HG03354 (cell line): ENCODE results near the gene GSTM4.
A peak's percentile ranks its signal among the peaks of the same experiment; 100 is the strongest.
"Not testable (repeated sequence)": the region's sequence is repeated elsewhere in the genome, so short reads cannot be mapped to it uniquely, and the experiment has no call there.

Experiments used
- ATAC-seq: cut with Tn5 transposase; IDR thresholded peaks from one replicate; pipeline ENCODE4 v1.9.1; 2021; ENCODE audit warnings: mild to moderate bottlenecking; ENCODE audit not compliant: unreplicated experiment, poor library complexity, severe bottlenecking

The GSTM4 gene

GRCh38 chr1:109659997-109660690 is 4.2 kb downstream of the GSTM4 start:
- no peak for ATAC-seq

DNA sequence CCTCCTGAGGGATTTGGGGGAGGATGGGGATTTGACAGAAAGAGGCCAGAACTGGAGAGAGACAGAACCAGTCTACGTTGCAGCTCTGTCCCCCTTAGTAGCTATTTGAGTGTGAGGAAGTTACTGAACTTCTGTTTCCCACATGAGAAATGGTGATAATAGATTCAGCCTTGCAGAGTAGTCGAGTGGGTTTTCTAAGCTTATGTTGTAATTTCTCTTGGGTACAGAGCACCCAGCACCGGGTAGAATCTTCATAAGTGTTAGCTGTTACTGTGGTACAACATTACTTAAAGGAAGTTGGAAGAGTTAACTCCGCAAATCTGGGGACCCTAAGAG is 4.8 kb downstream of the GSTM4 start:
- not testable (repeated sequence) for ATAC-seq

GRCh38 chr1:109661391-109661790 is 5.5 kb downstream of the GSTM4 start:
- ATAC-seq: no peak

DNA sequence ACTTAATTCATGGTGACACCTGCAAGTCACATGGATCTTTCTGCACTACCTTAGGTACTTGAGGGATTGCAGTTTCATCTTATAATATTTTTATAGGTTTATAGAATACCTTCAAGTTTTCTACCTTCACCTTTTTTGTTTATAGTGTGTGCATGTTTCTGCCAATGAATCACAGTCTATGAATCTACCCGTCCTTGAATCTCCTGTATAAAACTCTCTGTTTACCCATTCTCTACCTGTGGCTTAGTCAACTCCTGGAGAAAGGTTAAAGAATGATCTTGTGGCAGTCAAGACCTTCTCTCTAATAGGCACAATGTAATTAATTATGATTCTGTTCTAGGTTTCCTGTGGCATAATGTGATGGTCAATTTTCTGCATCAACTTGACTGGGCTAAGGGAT is 8.8 kb downstream of the GSTM4 start:
- no peak for ATAC-seq

DNA sequence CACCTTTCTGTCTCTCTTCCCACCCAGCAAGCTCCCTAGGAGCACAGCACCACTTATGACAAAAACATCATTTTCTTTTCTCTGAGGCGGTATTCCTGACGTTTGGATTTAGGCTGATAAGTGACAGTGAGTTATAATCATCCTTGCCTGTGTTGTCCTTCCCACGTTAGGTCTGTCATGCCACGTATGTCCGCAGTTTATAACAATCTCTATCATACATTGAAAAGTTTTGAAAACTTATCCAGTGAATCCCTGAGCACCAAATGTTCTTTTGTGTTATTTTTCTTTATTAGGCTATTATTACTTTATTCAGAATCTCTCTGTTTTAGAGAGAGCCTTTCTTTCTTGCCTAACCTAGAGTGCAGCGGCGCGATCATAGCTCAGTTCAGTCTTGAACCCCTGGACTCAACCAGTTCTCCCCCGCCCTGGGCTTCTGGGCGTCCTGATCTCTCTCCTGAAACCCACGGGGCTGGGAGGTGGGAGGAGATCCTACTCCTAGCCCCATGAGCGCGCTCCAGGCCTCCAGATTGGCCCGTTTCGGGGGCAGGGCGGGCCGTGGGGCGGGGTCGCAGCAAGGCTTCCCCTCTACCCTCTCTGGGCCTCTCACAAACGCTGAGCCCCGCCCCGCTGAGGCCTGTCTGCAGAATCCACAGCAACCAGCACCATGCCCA is 11.7 kb downstream of the GSTM4 start, which contains the start of gene GSTM2:
TSS of gene GSTM2 (plus strand) at position 606 of the 671 bp plus-strand sequence. CDS start at position 665, 59 bp downstream.
- ATAC-seq: peak; percentile 89

- peak; percentile 28 for ATAC-seq
Observed at GRCh38 chr1:109668123-109668775, 12.3 kb downstream of the GSTM4 start.

DNA sequence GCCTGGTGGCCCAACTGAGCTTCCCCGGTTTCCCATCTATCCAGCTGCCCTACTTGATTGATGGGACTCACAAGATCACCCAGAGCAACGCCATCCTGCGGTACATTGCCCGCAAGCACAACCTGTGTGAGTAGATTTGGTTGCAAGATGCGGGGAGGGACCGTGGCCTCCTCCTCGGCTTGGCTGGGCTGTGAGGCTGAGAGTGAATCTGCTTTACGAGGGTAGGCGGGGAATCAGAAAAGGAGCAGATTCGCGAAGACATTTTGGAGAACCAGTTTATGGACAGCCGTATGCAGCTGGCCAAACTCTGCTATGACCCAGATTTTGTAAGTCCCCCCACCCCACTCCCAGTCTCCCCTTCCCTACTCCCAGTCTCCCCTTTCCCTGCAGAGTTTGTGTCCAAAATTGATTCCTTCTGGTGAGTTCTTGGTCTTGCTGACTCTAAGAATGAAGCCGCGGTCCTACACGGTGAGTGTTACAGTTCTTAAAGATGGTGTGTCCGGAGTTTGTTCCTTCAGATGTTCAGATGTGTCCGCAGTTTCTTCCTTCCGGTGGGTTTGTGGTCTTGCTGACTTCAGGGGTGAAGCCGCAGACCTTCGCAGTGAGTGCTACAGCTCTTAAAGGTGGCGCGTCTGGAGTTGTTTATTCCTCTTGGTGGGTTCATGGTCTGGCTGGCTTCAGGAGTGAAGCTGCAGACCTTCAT is 13.5 kb downstream of the GSTM4 start:
- ATAC-seq: no peak

DNA sequence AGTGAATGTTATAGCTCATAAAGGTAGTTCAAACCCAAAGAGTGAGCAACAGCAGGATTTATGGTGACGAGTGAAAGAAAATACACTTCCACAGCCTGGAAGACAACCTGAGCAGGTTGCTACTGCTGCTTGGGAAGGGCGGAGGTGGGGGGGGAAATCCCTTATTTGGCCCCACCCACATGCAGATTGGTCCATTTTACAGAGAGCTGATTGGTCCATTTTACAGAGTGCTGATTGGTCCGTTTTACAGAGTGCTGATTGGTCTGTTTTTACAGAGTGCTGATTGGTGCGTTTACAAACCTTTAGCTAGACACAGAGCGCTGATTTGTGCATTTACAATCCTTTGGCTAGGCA is 14.0 kb downstream of the GSTM4 start:
- ATAC-seq: not testable (repeated sequence)

DNA sequence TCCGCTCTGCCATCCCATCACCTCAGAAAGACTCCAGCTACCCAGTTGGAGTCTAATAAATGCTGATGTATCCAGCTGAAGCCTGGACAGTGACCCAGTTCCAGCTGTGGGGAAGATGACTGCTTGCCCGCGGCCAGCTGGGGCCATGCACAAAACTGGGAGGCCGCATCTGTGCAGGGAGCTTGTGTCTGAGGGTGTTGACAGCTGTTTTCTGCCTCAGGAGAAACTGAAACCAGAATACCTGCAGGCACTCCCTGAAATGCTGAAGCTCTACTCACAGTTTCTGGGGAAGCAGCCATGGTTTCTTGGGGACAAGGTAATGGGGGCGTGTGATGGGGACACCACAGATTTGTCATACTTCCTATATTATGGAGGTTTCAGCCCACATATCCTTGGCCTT is 15.2 kb downstream of the GSTM4 start:
- ATAC-seq: no peak

DNA sequence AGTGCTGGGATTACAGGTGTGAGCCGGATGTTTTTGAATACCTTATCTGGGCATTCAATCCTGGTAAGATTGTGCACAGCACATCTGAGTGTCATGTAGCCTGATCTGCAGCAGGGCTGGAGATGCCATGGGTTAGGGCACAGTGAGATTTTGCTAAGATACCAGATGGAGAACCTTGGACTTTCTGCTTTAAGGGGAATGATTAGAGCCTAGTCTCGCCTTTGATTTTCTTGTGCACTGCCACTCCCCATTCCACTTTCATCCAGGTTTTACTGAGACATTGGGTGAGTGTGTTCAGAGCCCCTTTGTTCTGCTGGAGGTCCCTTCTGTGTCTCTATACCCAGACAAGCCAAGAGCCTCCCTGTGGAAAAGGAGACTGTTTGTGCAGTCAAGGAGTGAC is 18.0 kb downstream of the GSTM4 start:
- ATAC-seq: not testable (repeated sequence)

- ATAC-seq: not testable (repeated sequence)
Observed at GRCh38 chr1:109676683-109677381, 20.9 kb downstream of the GSTM4 start.

- ATAC-seq: no peak
Observed at GRCh38 chr1:109677459-109677858, 21.6 kb downstream of the GSTM4 start.

DNA sequence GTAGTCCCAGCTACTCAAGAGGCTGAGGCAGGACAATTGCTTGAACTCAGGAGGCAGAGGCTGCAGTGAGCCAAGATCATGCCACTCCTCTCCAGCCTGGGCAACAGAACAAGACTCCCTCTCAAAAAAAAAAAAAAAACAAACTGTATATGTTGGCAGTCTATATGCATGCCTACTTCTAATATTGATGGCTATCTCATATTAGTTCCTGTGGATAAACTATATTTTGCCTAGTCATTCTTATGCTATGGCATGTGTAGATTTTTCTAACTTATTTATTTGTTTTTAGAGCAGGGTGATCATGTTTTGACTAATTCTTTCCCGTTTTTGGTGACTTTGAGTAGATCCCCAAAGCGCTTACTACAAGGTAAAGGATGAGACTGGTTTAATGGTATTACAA is 22.7 kb downstream of the GSTM4 start:
- not testable (repeated sequence) for ATAC-seq

DNA sequence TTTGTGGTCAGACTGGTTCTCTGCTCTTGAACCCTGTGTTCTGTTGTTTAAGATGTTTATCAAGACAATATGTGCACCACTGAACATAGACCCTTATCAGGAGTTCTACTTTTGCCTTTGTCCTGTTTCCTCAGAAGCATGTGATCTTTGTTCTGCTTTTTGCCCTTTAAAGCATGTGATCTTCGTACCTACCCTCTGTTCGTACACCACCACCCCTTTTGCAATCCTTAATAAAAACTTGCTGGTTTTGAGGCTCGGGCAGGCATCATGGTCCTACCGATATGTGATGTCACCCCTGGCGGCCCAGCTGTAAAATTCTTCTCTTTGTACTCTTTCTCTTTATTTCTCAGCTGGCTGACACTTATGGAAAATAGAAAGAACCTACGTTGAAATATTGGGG is 28.9 kb downstream of the GSTM4 start:
- ATAC-seq: not testable (repeated sequence)

DNA sequence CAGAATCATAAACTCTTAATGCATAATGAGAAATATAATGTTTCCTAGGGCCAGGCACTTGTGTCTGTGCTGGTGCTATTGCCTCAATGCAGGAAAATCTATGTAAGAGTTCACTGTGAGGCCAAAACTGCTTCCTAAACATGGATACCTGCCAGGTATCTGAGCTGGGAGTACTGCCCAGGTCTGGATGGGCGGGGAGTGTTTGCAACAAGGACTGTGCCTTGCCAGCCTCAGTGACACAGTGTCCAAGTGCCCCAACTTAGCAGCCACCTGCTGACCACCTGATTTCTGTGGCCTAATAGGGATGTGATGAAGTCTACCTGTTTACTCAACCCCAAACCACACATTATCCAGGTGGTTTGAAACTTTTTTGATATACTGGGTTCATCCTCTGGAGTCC is 29.5 kb downstream of the GSTM4 start:
- ATAC-seq: not testable (repeated sequence)

DNA sequence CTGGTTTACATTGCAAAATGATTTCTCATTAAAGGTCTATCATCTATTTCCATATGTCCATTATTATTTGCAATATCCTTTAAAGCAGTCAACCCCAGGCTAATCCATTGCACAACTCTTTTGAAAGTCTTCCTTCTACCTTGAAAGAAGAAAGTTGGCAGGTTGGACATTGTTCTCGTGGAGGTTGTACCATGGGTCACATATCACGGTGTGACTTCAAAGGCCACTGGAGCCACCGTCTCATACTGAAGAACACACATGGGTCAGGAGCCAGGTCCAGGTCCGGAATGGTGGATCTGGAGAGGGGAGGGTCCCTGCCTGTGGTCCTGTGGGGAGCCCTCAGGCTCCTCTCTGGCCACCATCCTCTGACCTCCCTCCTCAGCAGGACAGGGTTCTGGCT is 30.0 kb downstream of the GSTM4 start:
- ATAC-seq: not testable (repeated sequence)

- ATAC-seq: peak; percentile 8
Observed at GRCh38 chr1:109687109-109687508, 31.2 kb downstream of the GSTM4 start.

GRCh38 chr1:109687641-109688499 is 32.0 kb downstream of the GSTM4 start, which contains the start of gene GSTM1:
Gene GSTM1, plus strand, starts transcription at chr1:109687817. Its CDS starts 57 bp downstream, at chr1:109687874.
- peak; percentile 98 for ATAC-seq
